DOHH2 (cell line): ENCODE data around the gene EARS2.

Source experiments
- CTCF ChIP-seq: fragments of 200-600 bp; sonication (generic); IDR thresholded peaks from one replicate; pipeline ENCODE4 v1.5.1; 2014; ENCODE audit warnings: antibody characterized with exemption, mild to moderate bottlenecking, low read depth, low read length; ENCODE audit not compliant: poor library complexity, severe bottlenecking
- EZH2phosphoT487 ChIP-seq: fragments of 200-600 bp; sonication (generic); IDR thresholded peaks from 2 replicates; pipeline ENCODE4 v1.6.1; 2017; ENCODE audit warnings: borderline replicate concordance, mild to moderate bottlenecking, antibody characterized with exemption, low read length, moderate library complexity, mixed read lengths

DNA sequence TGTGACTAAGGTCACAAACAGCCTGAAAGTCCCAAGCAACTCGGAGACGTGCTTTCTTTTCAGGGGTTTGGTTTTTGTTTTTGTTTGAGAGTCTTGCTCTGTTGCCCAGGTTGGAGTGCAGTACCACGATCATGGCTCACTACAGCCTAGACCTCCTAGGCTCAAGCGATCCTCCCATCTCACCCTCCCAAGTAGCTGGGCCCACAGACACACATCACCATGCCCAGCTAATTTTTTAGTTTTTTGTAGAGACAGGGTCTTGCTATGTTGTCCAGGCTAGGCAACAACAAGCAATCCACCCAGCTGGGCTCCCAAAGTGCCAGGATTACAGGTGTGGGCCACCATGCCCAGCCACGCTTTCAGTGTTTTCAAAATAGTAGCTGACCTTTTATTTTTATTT, 27.1 kb downstream of the EARS2 start:
- TF ChIP-seq CTCF (no peak), EZH2phosphoT487 (no peak)
